Astrocyte (in vitro differentiated cells and primary cell): ENCODE data around the gene DENND4B.

Source experiments
- EZH2 ChIP-seq: IDR thresholded peaks from 2 replicates; pipeline ENCODE4 v1.6.1; 2012; ENCODE audit warnings: mild to moderate bottlenecking, low read length, inconsistent platforms; ENCODE audit not compliant: insufficient read depth
- TF ChIP-seq, protein P1 (sequence below): IDR thresholded peaks from 2 replicates; pipeline ENCODE4 v1.5.1; 2011; ENCODE audit warnings: low read depth, mild to moderate bottlenecking, inconsistent platforms, low read length, moderate library complexity; ENCODE audit not compliant: insufficient read depth

DNA sequence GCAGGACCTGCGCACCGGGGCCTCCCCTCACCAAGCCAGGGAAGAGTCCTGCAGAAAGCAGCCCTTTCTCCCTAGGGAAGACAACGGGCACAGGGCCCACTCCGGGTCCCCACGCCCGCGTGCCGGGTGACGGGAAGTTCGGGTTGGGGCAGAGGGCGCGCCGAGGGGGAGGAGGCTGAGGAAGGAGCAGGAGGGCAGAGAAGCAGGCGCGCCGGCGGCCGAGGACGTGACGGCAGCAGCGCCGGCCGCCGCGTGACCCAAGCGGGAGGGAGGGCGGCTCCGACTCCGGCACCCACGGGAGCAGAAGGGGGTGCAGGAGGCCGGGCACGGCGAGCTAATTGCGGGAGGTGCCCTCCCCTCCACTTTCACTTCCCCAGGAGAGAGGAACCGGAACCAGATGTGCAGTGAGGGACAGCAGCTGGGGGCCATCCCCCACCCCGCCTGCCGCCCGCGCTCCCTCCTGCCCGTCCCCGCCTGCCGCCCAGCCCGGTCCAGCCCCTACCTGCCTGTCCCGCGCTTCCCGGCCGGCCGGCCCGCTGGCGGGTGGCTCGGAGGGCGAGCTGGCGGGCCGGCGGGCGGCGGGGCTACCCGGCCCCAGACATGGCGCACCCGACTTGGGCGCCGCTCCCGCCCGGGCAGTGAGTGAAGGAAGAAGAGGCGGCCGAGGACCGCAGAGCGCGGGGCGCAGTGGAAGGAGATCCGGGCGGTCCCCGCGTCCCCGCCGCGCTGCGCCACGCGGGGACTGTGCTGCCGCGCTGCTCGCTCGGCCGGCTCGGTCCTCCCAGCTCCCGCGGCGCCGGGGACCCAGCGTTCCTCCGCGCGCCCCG is 510 bp downstream of the DENND4B start:
- TF ChIP-seq, protein P1, sequence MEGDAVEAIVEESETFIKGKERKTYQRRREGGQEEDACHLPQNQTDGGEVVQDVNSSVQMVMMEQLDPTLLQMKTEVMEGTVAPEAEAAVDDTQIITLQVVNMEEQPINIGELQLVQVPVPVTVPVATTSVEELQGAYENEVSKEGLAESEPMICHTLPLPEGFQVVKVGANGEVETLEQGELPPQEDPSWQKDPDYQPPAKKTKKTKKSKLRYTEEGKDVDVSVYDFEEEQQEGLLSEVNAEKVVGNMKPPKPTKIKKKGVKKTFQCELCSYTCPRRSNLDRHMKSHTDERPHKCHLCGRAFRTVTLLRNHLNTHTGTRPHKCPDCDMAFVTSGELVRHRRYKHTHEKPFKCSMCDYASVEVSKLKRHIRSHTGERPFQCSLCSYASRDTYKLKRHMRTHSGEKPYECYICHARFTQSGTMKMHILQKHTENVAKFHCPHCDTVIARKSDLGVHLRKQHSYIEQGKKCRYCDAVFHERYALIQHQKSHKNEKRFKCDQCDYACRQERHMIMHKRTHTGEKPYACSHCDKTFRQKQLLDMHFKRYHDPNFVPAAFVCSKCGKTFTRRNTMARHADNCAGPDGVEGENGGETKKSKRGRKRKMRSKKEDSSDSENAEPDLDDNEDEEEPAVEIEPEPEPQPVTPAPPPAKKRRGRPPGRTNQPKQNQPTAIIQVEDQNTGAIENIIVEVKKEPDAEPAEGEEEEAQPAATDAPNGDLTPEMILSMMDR: no peak
- TF ChIP-seq EZH2: no peak
